Upper lobe of left lung (tissue), 4 donors: ENCODE results near the gene NDUFA5.

ENCODE experiments used
- POLR2A ChIP-seq, 4 donors: fragments of 450-650 bp; IDR thresholded peaks; one replicate each; pipeline ENCODE4 v1.5.1; 2016 to 2017; ENCODE audit warnings: antibody characterized with exemption in 4 of 4, mild to moderate bottlenecking in 2 of 4
- TF ChIP-seq, protein P1 (sequence below), 6 experiments: fragments of 450-650 bp in 4 of 6; fragments of 200-600 bp in 2 of 6; sonication (generic) in 2 of 6; IDR thresholded peaks; one replicate each; pipeline ENCODE4 v1.5.1; 2016 to 2019; ENCODE audit warnings: antibody characterized with exemption in 6 of 6

DNA sequence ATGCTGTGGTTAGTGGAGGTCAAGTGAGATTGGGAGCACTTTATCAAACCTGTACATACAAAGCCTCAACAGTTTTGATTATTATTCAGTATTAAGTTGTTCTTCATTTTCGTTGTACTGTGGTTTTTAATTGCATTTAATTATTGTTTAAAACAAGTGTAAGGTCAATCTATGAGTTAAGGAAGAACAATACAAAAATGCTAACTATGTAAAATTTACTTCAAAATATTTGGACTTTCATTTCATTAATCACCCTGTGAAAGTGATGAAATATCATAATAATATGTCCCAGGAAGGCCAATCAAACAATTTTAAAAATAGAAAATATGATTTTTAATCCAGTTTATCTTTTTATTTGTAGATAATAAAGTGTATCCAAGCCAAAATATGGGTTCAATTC, 13.6 kb upstream of the NDUFA5 start:
- TF ChIP-seq, protein P1, sequence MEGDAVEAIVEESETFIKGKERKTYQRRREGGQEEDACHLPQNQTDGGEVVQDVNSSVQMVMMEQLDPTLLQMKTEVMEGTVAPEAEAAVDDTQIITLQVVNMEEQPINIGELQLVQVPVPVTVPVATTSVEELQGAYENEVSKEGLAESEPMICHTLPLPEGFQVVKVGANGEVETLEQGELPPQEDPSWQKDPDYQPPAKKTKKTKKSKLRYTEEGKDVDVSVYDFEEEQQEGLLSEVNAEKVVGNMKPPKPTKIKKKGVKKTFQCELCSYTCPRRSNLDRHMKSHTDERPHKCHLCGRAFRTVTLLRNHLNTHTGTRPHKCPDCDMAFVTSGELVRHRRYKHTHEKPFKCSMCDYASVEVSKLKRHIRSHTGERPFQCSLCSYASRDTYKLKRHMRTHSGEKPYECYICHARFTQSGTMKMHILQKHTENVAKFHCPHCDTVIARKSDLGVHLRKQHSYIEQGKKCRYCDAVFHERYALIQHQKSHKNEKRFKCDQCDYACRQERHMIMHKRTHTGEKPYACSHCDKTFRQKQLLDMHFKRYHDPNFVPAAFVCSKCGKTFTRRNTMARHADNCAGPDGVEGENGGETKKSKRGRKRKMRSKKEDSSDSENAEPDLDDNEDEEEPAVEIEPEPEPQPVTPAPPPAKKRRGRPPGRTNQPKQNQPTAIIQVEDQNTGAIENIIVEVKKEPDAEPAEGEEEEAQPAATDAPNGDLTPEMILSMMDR (IDR thresholded peaks at IDR 0.05): no peak
- no peak for TF ChIP-seq POLR2A (IDR thresholded peaks at IDR 0.05)
